ENCODE measurements around the gene B3GLCT. TPM values are rescaled to one million over a fixed set of nuclear protein-coding genes. Genes with fewer than 3 reads are reported as not detected.

Gene B3GLCT
- total RNA-seq, 2 donors from 2014 or later = 10.1 to 11.5 TPM

- H3K27ac Mint-ChIP-seq = no peak overlapping the region
- H3K36me3 Mint-ChIP-seq (ENCODE audit: low read depth) = no peaks in the 10 kb centered on the region
- TF ChIP-seq CTCF (conservative IDR thresholded peaks at IDR 0.05) = no peak
- H3K4me3 ChIP-seq (ENCODE audit: low read length) = no peak overlapping the region
- H3K9me3 ChIP-seq (ENCODE audit: control insufficient read depth, low read length) = no peaks in the 10 kb centered on the region
- H3K27me3 Mint-ChIP-seq (ENCODE audit: insufficient read depth) = peaks cover 1% of the 10 kb centered on the region
- no peaks in the 10 kb centered on the region for H3K4me1 ChIP-seq (ENCODE audit: control insufficient read depth, insufficient read depth, low read length)
- no peak overlapping the region for H3K9ac ChIP-seq (ENCODE audit: extremely low read depth, low read length, poor library complexity, severe bottlenecking)
- H3K4me1 Mint-ChIP-seq = peaks cover 4% of the 10 kb centered on the region
- DNase-seq = no peak
- H3K36me3 ChIP-seq (ENCODE audit: control insufficient read depth, insufficient read depth, low read length) = no peaks in the 10 kb centered on the region
- H3K4me3 Mint-ChIP-seq = no peak overlapping the region
- H3K9me3 Mint-ChIP-seq = no peaks in the 10 kb centered on the region
- no peaks in the 10 kb centered on the region for H3K27me3 ChIP-seq (ENCODE audit: control insufficient read depth, insufficient read depth, low read length, poor library complexity, severe bottlenecking)
- H3K27ac ChIP-seq (ENCODE audit: low read depth, low read length) = no peak overlapping the region
These were observed 32.3 kb upstream of the B3GLCT start for GRCh38 chr13:31167490-31167889.

GRCh38 chr13:31168166-31168565 lies 31.6 kb upstream of the B3GLCT start:
- no peak overlapping the region for H3K27ac ChIP-seq (ENCODE audit: low read depth, low read length)
- Mint-ChIP-seq H3K27ac (no peak overlapping the region), H3K4me3 (no peak overlapping the region), H3K4me1 (no peaks in the 10 kb centered on the region), H3K36me3 (ENCODE audit: low read depth) (no peaks in the 10 kb centered on the region), H3K9me3 (no peaks in the 10 kb centered on the region), H3K27me3 (ENCODE audit: insufficient read depth) (peaks cover 1% of the 10 kb centered on the region)
- H3K9ac ChIP-seq (ENCODE audit: extremely low read depth, low read length, poor library complexity, severe bottlenecking) = no peak overlapping the region
- 86% methylated on average over 2 of the region's 2 CpGs; no CpG with 5 or more reads in 1 of the 2 experiments for WGBS, 2 experiments (ENCODE audit: insufficient coverage in 1 of 2, insufficient read length in 1 of 2)
- H3K4me3 ChIP-seq (ENCODE audit: low read length) = no peak overlapping the region
- no peaks in the 10 kb centered on the region for H3K36me3 ChIP-seq (ENCODE audit: control insufficient read depth, insufficient read depth, low read length)
- no peaks in the 10 kb centered on the region for H3K4me1 ChIP-seq (ENCODE audit: control insufficient read depth, insufficient read depth, low read length)
- DNase-seq = no peak
- no peaks in the 10 kb centered on the region for H3K9me3 ChIP-seq (ENCODE audit: control insufficient read depth, low read length)
- no peak for TF ChIP-seq CTCF (conservative IDR thresholded peaks at IDR 0.05)
- no peaks in the 10 kb centered on the region for H3K27me3 ChIP-seq (ENCODE audit: control insufficient read depth, insufficient read depth, low read length, poor library complexity, severe bottlenecking)

GRCh38 chr13:31168736-31169135 lies 31.0 kb upstream of the B3GLCT start:
- Mint-ChIP-seq H3K36me3 (ENCODE audit: low read depth) (no peaks in the 10 kb centered on the region), H3K27ac (no peak overlapping the region), H3K27me3 (ENCODE audit: insufficient read depth) (peaks cover 1% of the 10 kb centered on the region), H3K9me3 (no peaks in the 10 kb centered on the region), H3K4me1 (no peaks in the 10 kb centered on the region), H3K4me3 (no peak overlapping the region)
- TF ChIP-seq CTCF (conservative IDR thresholded peaks at IDR 0.05) = no peak
- Histone ChIP-seq H3K27ac (ENCODE audit: low read depth, low read length) (no peak overlapping the region), H3K4me1 (ENCODE audit: control insufficient read depth, insufficient read depth, low read length) (no peaks in the 10 kb centered on the region), H3K9ac (ENCODE audit: extremely low read depth, low read length, poor library complexity, severe bottlenecking) (no peak overlapping the region), H3K36me3 (ENCODE audit: control insufficient read depth, insufficient read depth, low read length) (no peaks in the 10 kb centered on the region), H3K27me3 (ENCODE audit: control insufficient read depth, insufficient read depth, low read length, poor library complexity, severe bottlenecking) (no peaks in the 10 kb centered on the region), H3K4me3 (ENCODE audit: low read length) (no peak overlapping the region), H3K9me3 (ENCODE audit: control insufficient read depth, low read length) (no peaks in the 10 kb centered on the region)
- WGBS, 2 experiments (ENCODE audit: insufficient coverage in 1 of 2, insufficient read length in 1 of 2) = 86 to 87% methylated on average over 3 to 11 of the region's 11 CpGs
- DNase-seq = no peak
